Panc1 (cell line): ENCODE results near the gene OR2B2.
A peak's percentile ranks its signal among the peaks of the same experiment; 100 is the strongest.

Source experiments
- CTCF ChIP-seq: fragments of 450-650 bp; IDR thresholded peaks from 2 replicates; pipeline ENCODE4 v1.5.1; 2017; ENCODE audit warnings: mild to moderate bottlenecking
- SIN3A ChIP-seq: IDR thresholded peaks from 2 replicates; pipeline ENCODE4 v1.6.1; 2012; ENCODE audit warnings: low read depth, mild to moderate bottlenecking, low read length, moderate library complexity, borderline replicate concordance; ENCODE audit not compliant: insufficient read depth

GRCh38 chr6:27864906-27865849 is 47.0 kb downstream of the OR2B2 start:
- peak; percentile 85 for TF ChIP-seq SIN3A
- no peak for TF ChIP-seq CTCF
